ENCODE data around the gene MEMO1.

DNA sequence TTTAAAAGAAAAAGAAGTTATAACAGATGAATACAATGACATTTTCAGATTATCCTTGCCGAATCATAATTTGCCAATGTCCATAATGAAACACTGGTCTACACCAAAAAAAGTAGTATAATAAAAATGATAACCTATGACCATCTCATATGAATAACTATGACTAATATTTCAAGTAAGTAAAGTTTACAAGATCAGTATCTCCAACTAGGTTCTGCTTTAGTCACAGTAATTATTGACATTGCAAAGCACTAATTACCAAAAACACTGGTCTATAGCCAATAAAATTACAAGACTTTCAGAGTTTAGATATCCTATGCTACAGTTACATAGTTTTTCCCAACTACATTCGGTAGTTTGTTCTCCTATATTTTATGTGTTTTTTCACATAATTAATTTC is 136.7 kb downstream of the MEMO1 start:
- TF ChIP-seq, protein P1, sequence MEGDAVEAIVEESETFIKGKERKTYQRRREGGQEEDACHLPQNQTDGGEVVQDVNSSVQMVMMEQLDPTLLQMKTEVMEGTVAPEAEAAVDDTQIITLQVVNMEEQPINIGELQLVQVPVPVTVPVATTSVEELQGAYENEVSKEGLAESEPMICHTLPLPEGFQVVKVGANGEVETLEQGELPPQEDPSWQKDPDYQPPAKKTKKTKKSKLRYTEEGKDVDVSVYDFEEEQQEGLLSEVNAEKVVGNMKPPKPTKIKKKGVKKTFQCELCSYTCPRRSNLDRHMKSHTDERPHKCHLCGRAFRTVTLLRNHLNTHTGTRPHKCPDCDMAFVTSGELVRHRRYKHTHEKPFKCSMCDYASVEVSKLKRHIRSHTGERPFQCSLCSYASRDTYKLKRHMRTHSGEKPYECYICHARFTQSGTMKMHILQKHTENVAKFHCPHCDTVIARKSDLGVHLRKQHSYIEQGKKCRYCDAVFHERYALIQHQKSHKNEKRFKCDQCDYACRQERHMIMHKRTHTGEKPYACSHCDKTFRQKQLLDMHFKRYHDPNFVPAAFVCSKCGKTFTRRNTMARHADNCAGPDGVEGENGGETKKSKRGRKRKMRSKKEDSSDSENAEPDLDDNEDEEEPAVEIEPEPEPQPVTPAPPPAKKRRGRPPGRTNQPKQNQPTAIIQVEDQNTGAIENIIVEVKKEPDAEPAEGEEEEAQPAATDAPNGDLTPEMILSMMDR (IDR thresholded peaks at IDR 0.05), result no peak
- TF ChIP-seq POLR2A (IDR thresholded peaks at IDR 0.05), result no peak
